ENCODE data around the gene ZNF324B.
A peak's percentile ranks its signal among the peaks of the same experiment; 100 is the strongest.
"Not testable (repeated sequence)": the region's sequence is repeated elsewhere in the genome, so short reads cannot be mapped to it uniquely, and the experiment has no call there.

Gene ZNF324B

GRCh38 chr19:58480831-58481230, 29.4 kb downstream of the ZNF324B start:
- DNase-seq = no peak

- no peak for DNase-seq
Measured at GRCh38 chr19:58482372-58482771, 30.9 kb downstream of the ZNF324B start.

GRCh38 chr19:58483776-58484175, 32.4 kb downstream of the ZNF324B start:
- DNase-seq = no peak

GRCh38 chr19:58484349-58484748, 32.9 kb downstream of the ZNF324B start:
- not testable (repeated sequence) for DNase-seq

GRCh38 chr19:58491393-58491792, 40.0 kb downstream of the ZNF324B start:
- DNase-seq = no peak

- no peak for DNase-seq
Measured at GRCh38 chr19:58492265-58492664, 40.8 kb downstream of the ZNF324B start.

GRCh38 chr19:58497634-58498170, 46.3 kb downstream of the ZNF324B start:
- DNase-seq = no peak

- DNase-seq = no peak
Measured at GRCh38 chr19:58498316-58499020, 47.0 kb downstream of the ZNF324B start.

GRCh38 chr19:58499021-58499927, 47.9 kb downstream of the ZNF324B start:
- peak; percentile 96 for DNase-seq

- no peak for DNase-seq
Measured at GRCh38 chr19:58500242-58500641, 48.8 kb downstream of the ZNF324B start.

Data from activated CD4-positive, alpha-beta T cell treated with anti-CD3 and anti-CD28 coated beads, Interleukin-2, amount 50 U/mL, for 4 hours (primary cell).